DOHH2 (cell line): Measurements from ENCODE around the gene EHD2.

Experiments
- CTCF ChIP-seq: fragments of 200-600 bp; sonication (generic); IDR thresholded peaks from one replicate; pipeline ENCODE4 v1.5.1; 2014; ENCODE audit warnings: antibody characterized with exemption, mild to moderate bottlenecking, low read depth, low read length; ENCODE audit not compliant: poor library complexity, severe bottlenecking
- EZH2phosphoT487 ChIP-seq: fragments of 200-600 bp; sonication (generic); IDR thresholded peaks from 2 replicates; pipeline ENCODE4 v1.6.1; 2017; ENCODE audit warnings: borderline replicate concordance, mild to moderate bottlenecking, antibody characterized with exemption, low read length, moderate library complexity, mixed read lengths

- TF ChIP-seq CTCF (no peak), EZH2phosphoT487 (no peak)
These were observed 66.4 kb downstream of the EHD2 start for GRCh38 chr19:47779524-47780214.
